Measurements from ENCODE around the gene SPESP1. TPM values are rescaled to one million over a fixed set of nuclear protein-coding genes. Genes with fewer than 3 reads are reported as not detected.

SPESP1 gene
- total and polyA plus RNA-seq, 9 of the 15 experiments (the other 6 are each of a cell fraction or from before 2014, with no cell fraction given) = not detected

DNA sequence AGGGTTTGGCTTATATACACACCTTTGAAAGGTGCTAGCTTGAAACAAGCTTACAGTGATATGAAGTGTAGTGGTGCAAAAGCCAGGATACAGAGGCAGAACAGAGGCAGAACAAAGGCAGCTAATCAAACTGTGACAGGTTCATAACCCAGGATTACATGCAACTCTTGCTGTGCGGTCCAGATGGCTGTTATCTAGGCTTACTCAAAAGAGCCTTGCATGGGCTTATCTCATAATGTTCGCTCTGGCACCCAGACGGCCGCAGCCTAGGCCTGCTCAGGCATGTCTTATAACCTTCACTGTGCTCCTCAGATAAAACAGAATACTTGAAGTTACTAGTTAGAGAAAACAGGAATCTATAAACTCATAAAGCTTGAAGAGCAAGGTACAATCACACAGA lies 61.4 kb downstream of the SPESP1 start (continued):
- TF ChIP-seq, protein P1, sequence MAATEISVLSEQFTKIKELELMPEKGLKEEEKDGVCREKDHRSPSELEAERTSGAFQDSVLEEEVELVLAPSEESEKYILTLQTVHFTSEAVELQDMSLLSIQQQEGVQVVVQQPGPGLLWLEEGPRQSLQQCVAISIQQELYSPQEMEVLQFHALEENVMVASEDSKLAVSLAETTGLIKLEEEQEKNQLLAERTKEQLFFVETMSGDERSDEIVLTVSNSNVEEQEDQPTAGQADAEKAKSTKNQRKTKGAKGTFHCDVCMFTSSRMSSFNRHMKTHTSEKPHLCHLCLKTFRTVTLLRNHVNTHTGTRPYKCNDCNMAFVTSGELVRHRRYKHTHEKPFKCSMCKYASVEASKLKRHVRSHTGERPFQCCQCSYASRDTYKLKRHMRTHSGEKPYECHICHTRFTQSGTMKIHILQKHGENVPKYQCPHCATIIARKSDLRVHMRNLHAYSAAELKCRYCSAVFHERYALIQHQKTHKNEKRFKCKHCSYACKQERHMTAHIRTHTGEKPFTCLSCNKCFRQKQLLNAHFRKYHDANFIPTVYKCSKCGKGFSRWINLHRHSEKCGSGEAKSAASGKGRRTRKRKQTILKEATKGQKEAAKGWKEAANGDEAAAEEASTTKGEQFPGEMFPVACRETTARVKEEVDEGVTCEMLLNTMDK (IDR thresholded peaks at IDR 0.05; ENCODE audit: borderline replicate concordance, insufficient read depth, low read depth, low read length, poor library complexity, severe bottlenecking) = no peak
- TF ChIP-seq, protein P2, sequence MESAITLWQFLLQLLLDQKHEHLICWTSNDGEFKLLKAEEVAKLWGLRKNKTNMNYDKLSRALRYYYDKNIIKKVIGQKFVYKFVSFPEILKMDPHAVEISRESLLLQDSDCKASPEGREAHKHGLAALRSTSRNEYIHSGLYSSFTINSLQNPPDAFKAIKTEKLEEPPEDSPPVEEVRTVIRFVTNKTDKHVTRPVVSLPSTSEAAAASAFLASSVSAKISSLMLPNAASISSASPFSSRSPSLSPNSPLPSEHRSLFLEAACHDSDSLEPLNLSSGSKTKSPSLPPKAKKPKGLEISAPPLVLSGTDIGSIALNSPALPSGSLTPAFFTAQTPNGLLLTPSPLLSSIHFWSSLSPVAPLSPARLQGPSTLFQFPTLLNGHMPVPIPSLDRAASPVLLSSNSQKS (CRISPR knock-in tag; IDR thresholded peaks at IDR 0.05) = no peak
- TF ChIP-seq, protein P3, sequence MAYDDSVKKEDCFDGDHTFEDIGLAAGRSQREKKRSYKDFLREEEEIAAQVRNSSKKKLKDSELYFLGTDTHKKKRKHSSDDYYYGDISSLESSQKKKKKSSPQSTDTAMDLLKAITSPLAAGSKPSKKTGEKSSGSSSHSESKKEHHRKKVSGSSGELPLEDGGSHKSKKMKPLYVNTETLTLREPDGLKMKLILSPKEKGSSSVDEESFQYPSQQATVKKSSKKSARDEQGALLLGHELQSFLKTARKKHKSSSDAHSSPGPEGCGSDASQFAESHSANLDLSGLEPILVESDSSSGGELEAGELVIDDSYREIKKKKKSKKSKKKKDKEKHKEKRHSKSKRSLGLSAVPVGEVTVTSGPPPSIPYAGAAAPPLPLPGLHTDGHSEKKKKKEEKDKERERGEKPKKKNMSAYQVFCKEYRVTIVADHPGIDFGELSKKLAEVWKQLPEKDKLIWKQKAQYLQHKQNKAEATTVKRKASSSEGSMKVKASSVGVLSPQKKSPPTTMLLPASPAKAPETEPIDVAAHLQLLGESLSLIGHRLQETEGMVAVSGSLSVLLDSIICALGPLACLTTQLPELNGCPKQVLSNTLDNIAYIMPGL (CRISPR knock-in tag; IDR thresholded peaks at IDR 0.05) = no peak
- TF ChIP-seq MEF2A (IDR thresholded peaks at IDR 0.05; ENCODE audit: control insufficient read depth, low read depth, low read length) = peak; percentile 59; the same call in 1 of the 2 replicates
- no peak for TF ChIP-seq SRSF1 (IDR thresholded peaks at IDR 0.05; ENCODE audit: low read depth, low read length)
- TF ChIP-seq, protein P4, sequence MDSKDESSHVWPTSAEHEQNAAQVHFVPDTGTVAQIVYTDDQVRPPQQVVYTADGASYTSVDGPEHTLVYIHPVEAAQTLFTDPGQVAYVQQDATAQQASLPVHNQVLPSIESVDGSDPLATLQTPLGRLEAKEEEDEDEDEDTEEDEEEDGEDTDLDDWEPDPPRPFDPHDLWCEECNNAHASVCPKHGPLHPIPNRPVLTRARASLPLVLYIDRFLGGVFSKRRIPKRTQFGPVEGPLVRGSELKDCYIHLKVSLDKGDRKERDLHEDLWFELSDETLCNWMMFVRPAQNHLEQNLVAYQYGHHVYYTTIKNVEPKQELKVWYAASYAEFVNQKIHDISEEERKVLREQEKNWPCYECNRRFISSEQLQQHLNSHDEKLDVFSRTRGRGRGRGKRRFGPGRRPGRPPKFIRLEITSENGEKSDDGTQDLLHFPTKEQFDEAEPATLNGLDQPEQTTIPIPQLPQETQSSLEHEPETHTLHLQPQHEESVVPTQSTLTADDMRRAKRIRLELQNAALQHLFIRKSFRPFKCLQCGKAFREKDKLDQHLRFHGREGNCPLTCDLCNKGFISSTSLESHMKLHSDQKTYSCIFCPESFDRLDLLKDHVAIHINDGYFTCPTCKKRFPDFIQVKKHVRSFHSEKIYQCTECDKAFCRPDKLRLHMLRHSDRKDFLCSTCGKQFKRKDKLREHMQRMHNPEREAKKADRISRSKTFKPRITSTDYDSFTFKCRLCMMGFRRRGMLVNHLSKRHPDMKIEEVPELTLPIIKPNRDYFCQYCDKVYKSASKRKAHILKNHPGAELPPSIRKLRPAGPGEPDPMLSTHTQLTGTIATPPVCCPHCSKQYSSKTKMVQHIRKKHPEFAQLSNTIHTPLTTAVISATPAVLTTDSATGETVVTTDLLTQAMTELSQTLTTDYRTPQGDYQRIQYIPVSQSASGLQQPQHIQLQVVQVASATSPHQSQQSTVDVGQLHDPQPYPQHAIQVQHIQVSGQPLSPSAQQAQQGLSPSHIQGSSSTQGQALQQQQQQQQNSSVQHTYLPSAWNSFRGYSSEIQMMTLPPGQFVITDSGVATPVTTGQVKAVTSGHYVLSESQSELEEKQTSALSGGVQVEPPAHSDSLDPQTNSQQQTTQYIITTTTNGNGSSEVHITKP (IDR thresholded peaks at IDR 0.05; ENCODE audit: partially characterized antibody) = no peak
- TF ChIP-seq, protein P5, sequence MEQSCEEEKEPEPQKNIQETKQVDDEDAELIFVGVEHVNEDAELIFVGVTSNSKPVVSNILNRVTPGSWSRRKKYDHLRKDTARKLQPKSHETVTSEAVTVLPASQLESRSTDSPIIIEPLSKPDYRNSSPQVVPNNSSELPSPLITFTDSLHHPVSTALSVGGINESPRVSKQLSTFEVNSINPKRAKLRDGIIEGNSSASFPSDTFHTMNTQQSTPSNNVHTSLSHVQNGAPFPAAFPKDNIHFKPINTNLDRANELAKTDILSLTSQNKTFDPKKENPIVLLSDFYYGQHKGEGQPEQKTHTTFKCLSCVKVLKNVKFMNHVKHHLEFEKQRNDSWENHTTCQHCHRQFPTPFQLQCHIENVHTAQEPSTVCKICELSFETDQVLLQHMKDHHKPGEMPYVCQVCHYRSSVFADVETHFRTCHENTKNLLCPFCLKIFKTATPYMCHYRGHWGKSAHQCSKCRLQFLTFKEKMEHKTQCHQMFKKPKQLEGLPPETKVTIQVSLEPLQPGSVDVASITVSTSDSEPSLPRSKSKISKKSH (CRISPR knock-in tag; IDR thresholded peaks at IDR 0.05) = no peak
- TF ChIP-seq RAD21 (CRISPR knock-in tag; conservative IDR thresholded peaks at IDR 0.05 in 1 of 2, IDR thresholded peaks at IDR 0.05 in 1 of 2) = 0 out of 4 replicates have a peak, but pooled peaks of 1 of the 2 experiments have one; percentile 14
- TF ChIP-seq, protein P6, sequence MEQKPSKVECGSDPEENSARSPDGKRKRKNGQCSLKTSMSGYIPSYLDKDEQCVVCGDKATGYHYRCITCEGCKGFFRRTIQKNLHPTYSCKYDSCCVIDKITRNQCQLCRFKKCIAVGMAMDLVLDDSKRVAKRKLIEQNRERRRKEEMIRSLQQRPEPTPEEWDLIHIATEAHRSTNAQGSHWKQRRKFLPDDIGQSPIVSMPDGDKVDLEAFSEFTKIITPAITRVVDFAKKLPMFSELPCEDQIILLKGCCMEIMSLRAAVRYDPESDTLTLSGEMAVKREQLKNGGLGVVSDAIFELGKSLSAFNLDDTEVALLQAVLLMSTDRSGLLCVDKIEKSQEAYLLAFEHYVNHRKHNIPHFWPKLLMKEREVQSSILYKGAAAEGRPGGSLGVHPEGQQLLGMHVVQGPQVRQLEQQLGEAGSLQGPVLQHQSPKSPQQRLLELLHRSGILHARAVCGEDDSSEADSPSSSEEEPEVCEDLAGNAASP (IDR thresholded peaks at IDR 0.05) = no peak
- no peak for TF ChIP-seq MED1 (CRISPR knock-in tag; IDR thresholded peaks at IDR 0.05; ENCODE audit: borderline replicate concordance)
- no peak for TF ChIP-seq ZBTB7A (IDR thresholded peaks at IDR 0.05; ENCODE audit: borderline replicate concordance, control insufficient read depth, low read depth, low read length)
- no peak for TF ChIP-seq MCM2 (IDR thresholded peaks at IDR 0.05; ENCODE audit: low read depth)
- no peak for TF ChIP-seq PTTG1 (tag; IDR thresholded peaks at IDR 0.05; ENCODE audit: low read depth)
- no peak for TF ChIP-seq FOXK1 (CRISPR knock-in tag; IDR thresholded peaks at IDR 0.05; ENCODE audit: borderline replicate concordance)
- no peak for TF ChIP-seq POLR3A (IDR thresholded peaks at IDR 0.05; ENCODE audit: borderline replicate concordance, extremely low read depth, insufficient read depth, insufficient read length)

All from K562 (cell line).